ENCODE measurements around the gene GCNT3.
A peak's percentile ranks its signal among the peaks of the same experiment; 100 is the strongest.
"Not testable (repeated sequence)": the region's sequence is repeated elsewhere in the genome, so short reads cannot be mapped to it uniquely, and the experiment has no call there.

Gene GCNT3

DNA sequence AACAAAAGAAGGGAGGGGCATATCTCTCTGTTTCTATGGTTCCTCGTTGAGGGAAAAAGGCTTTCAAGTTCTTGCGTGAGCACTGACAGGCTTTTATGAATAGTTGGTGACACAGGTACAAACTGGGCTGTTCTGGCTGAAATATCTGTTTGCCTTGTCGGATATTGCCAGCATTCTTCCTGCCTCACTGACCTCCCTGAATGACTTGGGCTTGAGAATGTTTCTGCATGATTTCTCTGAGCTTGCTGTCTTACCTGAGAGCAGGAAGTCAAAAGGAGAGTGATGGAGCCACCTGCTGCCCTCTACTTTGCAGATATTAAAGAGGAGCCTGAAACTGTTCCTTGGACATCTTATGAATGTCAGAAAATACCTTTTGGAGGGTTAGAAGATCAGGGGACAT is 4.8 kb downstream of the GCNT3 start:
- Histone ChIP-seq H3K27me3 (ENCODE audit: insufficient read depth, insufficient read length) (no peaks in the 10 kb centered on the region), H3K9ac (ENCODE audit: insufficient read length, low read depth) (no peak overlapping the region), H3K9me3 (ENCODE audit: insufficient read depth, low read length) (no peaks in the 10 kb centered on the region), H3K4me3 (ENCODE audit: insufficient read length, low read depth) (no peak overlapping the region), H3K36me3 (ENCODE audit: insufficient read depth, insufficient read length, low read length) (no peaks in the 10 kb centered on the region), H3K4me1 (ENCODE audit: insufficient read depth, insufficient read length) (no peaks in the 10 kb centered on the region)
- no peak for TF ChIP-seq ZNF274 (IDR thresholded peaks at IDR 0.05; ENCODE audit: low read depth, low read length)
- no peak for TF ChIP-seq SUZ12 (IDR thresholded peaks at IDR 0.05; ENCODE audit: extremely low read depth, insufficient read depth, insufficient read length)
- DNase-seq (ENCODE audit: low read depth, low spot score) = no peak

- no peak for DNase-seq (ENCODE audit: low read depth, low spot score)
- Histone ChIP-seq H3K9me3 (ENCODE audit: insufficient read depth, low read length) (no peaks in the 10 kb centered on the region), H3K9ac (ENCODE audit: insufficient read length, low read depth) (no peak overlapping the region), H3K4me1 (ENCODE audit: insufficient read depth, insufficient read length) (no peaks in the 10 kb centered on the region), H3K27me3 (ENCODE audit: insufficient read depth, insufficient read length) (no peaks in the 10 kb centered on the region), H3K36me3 (ENCODE audit: insufficient read depth, insufficient read length, low read length) (no peaks in the 10 kb centered on the region), H3K4me3 (ENCODE audit: insufficient read length, low read depth) (no peak overlapping the region)
- TF ChIP-seq YY1 (IDR thresholded peaks at IDR 0.05; ENCODE audit: insufficient read depth, insufficient read length) = no peak
- TF ChIP-seq ZNF274 (IDR thresholded peaks at IDR 0.05; ENCODE audit: low read depth, low read length) = no peak
- TF ChIP-seq SUZ12 (IDR thresholded peaks at IDR 0.05; ENCODE audit: extremely low read depth, insufficient read depth, insufficient read length) = no peak
These were observed 6.8 kb downstream of the GCNT3 start for GRCh38 chr15:59618406-59618805.

GRCh38 chr15:59622289-59622688 is 10.7 kb downstream of the GCNT3 start:
- TF ChIP-seq YY1 (IDR thresholded peaks at IDR 0.05; ENCODE audit: insufficient read depth, insufficient read length) (no peak), ZNF274 (IDR thresholded peaks at IDR 0.05; ENCODE audit: low read depth, low read length) (no peak), SUZ12 (IDR thresholded peaks at IDR 0.05; ENCODE audit: extremely low read depth, insufficient read depth, insufficient read length) (no peak)
- H3K4me3 ChIP-seq (ENCODE audit: insufficient read length, low read depth) = no peak overlapping the region
- peak; percentile 40 for DNase-seq (ENCODE audit: low read depth, low spot score)

DNA sequence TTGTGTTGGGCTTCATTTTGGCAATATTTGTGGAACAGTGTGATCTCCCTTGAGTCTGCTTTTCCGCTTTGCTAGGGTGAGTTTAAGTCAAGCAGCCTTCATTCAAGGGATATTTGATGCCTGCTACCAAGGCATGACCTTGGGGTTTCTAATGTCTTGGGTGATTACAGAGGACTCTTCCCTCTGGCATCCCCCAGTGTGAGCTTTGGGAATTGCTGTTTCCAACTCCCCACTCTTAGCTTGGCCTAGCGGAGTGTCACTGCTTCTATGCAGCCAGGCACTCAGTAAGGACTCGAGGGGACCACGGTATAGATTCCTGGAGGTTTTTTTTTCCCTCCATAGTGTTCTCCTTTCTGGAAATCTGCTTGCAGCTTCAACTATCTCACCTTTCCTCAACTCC is 21.1 kb downstream of the GCNT3 start:
- H3K4me1 ChIP-seq (ENCODE audit: insufficient read depth, insufficient read length) = no peaks in the 10 kb centered on the region
- peak; percentile 58 for DNase-seq (ENCODE audit: low read depth, low spot score)
- peaks cover 14% of the 10 kb centered on the region for H3K36me3 ChIP-seq (ENCODE audit: insufficient read depth, insufficient read length, low read length)
- H3K27me3 ChIP-seq (ENCODE audit: insufficient read depth, insufficient read length) = no peaks in the 10 kb centered on the region
- no peak overlapping the region for H3K4me3 ChIP-seq (ENCODE audit: insufficient read length, low read depth)
- no peaks in the 10 kb centered on the region for H3K9me3 ChIP-seq (ENCODE audit: insufficient read depth, low read length)
- TF ChIP-seq ZNF274 (IDR thresholded peaks at IDR 0.05; ENCODE audit: low read depth, low read length) (no peak), YY1 (IDR thresholded peaks at IDR 0.05; ENCODE audit: insufficient read depth, insufficient read length) (no peak), SUZ12 (IDR thresholded peaks at IDR 0.05; ENCODE audit: extremely low read depth, insufficient read depth, insufficient read length) (no peak)
- H3K9ac ChIP-seq (ENCODE audit: insufficient read length, low read depth) = no peak overlapping the region

More at GRCh38 chr15:59622289-59622688, 10.7 kb downstream of the GCNT3 start:
- Histone ChIP-seq H3K9me3 (ENCODE audit: insufficient read depth, low read length) (no peaks in the 10 kb centered on the region), H3K4me1 (ENCODE audit: insufficient read depth, insufficient read length) (no peaks in the 10 kb centered on the region), H3K27me3 (ENCODE audit: insufficient read depth, insufficient read length) (peaks cover 5% of the 10 kb centered on the region), H3K9ac (ENCODE audit: insufficient read length, low read depth) (no peak overlapping the region), H3K36me3 (ENCODE audit: insufficient read depth, insufficient read length, low read length) (no peaks in the 10 kb centered on the region)

DNA sequence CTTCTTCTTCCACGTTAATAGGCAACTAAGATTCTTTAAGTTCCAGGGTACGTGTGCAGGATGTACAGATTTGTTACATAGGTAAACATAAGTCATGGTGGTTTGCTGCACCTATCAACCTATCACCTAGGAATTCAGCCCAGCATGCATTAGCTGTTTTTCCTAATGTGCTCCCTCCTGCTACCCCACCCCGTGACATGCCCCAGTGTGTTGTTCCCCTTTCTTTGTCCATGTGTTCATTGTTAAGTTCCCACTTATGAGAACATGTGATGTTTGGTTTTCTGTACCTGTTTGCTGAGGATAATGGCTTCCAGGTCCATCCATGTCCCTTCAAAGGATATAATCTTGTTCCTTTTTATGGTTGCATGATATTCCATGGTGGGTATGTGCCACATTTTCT is 24.6 kb downstream of the GCNT3 start:
- Histone ChIP-seq H3K36me3 (ENCODE audit: insufficient read depth, insufficient read length, low read length) (peaks cover 44% of the 10 kb centered on the region), H3K4me3 (ENCODE audit: insufficient read length, low read depth) (no peak overlapping the region), H3K9me3 (ENCODE audit: insufficient read depth, low read length) (no peaks in the 10 kb centered on the region), H3K4me1 (ENCODE audit: insufficient read depth, insufficient read length) (no peaks in the 10 kb centered on the region), H3K27me3 (ENCODE audit: insufficient read depth, insufficient read length) (no peaks in the 10 kb centered on the region), H3K9ac (ENCODE audit: insufficient read length, low read depth) (no peak overlapping the region)
- no peak for DNase-seq (ENCODE audit: low read depth, low spot score)
- TF ChIP-seq SUZ12 (IDR thresholded peaks at IDR 0.05; ENCODE audit: extremely low read depth, insufficient read depth, insufficient read length) (no peak), ZNF274 (IDR thresholded peaks at IDR 0.05; ENCODE audit: low read depth, low read length) (no peak), YY1 (IDR thresholded peaks at IDR 0.05; ENCODE audit: insufficient read depth, insufficient read length) (no peak)

DNA sequence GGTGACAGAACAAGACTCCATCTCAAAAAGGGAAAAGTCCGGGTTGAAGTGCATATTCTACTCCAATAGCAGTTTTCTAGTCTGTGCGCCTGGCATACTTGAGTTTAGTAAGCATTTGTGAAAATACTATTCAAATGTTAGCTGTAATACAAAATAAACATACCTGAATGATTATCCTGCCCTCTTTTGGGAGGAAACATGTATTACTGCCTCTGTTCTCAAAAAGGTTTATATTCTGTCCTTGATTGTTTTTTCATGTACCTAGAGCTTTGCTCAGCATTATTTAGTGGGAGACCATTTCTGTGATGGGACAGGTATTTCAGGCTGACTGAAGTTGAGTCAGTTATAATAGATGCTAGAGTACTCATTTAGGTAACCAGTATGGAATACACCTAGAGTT is 25.9 kb downstream of the GCNT3 start:
- not testable (repeated sequence) for H3K4me1 ChIP-seq (ENCODE audit: insufficient read depth, insufficient read length); DNase-seq (ENCODE audit: low read depth, low spot score); H3K9ac ChIP-seq (ENCODE audit: insufficient read length, low read depth); H3K4me3 ChIP-seq (ENCODE audit: insufficient read length, low read depth); H3K9me3 ChIP-seq (ENCODE audit: insufficient read depth, low read length); H3K27me3 ChIP-seq (ENCODE audit: insufficient read depth, insufficient read length)
- H3K36me3 ChIP-seq (ENCODE audit: insufficient read depth, insufficient read length, low read length) = peaks cover 57% of the 10 kb centered on the region

GRCh38 chr15:59642351-59642750 is 30.8 kb downstream of the GCNT3 start:
- no peak for DNase-seq (ENCODE audit: low read depth, low spot score)
- Histone ChIP-seq H3K4me3 (ENCODE audit: insufficient read length, low read depth) (no peak overlapping the region), H3K9me3 (ENCODE audit: insufficient read depth, low read length) (no peaks in the 10 kb centered on the region), H3K4me1 (ENCODE audit: insufficient read depth, insufficient read length) (no peaks in the 10 kb centered on the region), H3K36me3 (ENCODE audit: insufficient read depth, insufficient read length, low read length) (peaks cover 85% of the 10 kb centered on the region), H3K9ac (ENCODE audit: insufficient read length, low read depth) (no peak overlapping the region), H3K27me3 (ENCODE audit: insufficient read depth, insufficient read length) (no peaks in the 10 kb centered on the region)
- TF ChIP-seq YY1 (IDR thresholded peaks at IDR 0.05; ENCODE audit: insufficient read depth, insufficient read length) (no peak), SUZ12 (IDR thresholded peaks at IDR 0.05; ENCODE audit: extremely low read depth, insufficient read depth, insufficient read length) (no peak), ZNF274 (IDR thresholded peaks at IDR 0.05; ENCODE audit: low read depth, low read length) (no peak)

DNA sequence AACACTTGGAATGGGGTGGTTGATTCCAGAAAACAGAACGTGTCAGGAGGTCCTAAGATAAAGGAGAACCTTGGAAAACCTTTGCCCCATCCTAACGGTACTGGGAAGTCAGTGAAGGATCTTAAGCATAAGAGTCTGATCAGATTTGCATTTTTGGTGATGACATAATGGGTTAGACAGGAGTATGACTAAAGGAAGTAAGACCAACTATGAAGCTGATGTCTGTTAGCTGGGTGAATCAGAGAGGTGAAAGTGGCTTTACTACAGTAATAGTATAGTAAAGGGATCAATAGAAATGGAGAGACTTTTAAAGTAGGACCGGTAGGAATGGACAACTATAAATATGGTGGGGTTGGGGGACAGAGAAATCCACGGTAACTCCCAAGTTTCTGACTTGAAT is 33.2 kb downstream of the GCNT3 start:
- Histone ChIP-seq H3K27me3 (ENCODE audit: insufficient read depth, insufficient read length) (no peaks in the 10 kb centered on the region), H3K36me3 (ENCODE audit: insufficient read depth, insufficient read length, low read length) (peaks cover 82% of the 10 kb centered on the region), H3K4me1 (ENCODE audit: insufficient read depth, insufficient read length) (no peaks in the 10 kb centered on the region), H3K4me3 (ENCODE audit: insufficient read length, low read depth) (no peak overlapping the region), H3K9me3 (ENCODE audit: insufficient read depth, low read length) (no peaks in the 10 kb centered on the region), H3K9ac (ENCODE audit: insufficient read length, low read depth) (no peak overlapping the region)
- no peak for TF ChIP-seq SUZ12 (IDR thresholded peaks at IDR 0.05; ENCODE audit: extremely low read depth, insufficient read depth, insufficient read length)
- no peak for TF ChIP-seq YY1 (IDR thresholded peaks at IDR 0.05; ENCODE audit: insufficient read depth, insufficient read length)
- no peak for TF ChIP-seq ZNF274 (IDR thresholded peaks at IDR 0.05; ENCODE audit: low read depth, low read length)
- no peak for DNase-seq (ENCODE audit: low read depth, low spot score)

DNA sequence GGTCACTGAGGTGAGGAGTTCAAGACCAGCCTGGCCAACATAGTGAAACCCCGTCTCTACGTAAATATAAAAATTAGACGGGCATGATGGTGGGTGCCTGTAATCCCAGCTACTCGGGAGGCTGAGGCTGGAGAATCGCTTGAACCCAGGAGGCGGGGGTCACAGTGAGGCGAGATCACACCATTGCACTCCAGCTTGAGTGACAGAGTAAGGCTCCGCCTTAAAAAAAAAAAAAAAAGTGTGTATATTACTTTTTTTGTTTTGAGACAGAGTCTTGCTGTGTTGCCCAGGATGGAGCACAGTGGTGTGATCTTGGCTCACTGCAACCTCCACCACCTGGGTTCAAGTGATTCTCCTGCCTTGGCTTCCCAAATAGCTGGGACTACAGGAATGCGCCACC is 34.2 kb downstream of the GCNT3 start:
- H3K27me3 ChIP-seq (ENCODE audit: insufficient read depth, insufficient read length); H3K4me1 ChIP-seq (ENCODE audit: insufficient read depth, insufficient read length); DNase-seq (ENCODE audit: low read depth, low spot score); H3K9ac ChIP-seq (ENCODE audit: insufficient read length, low read depth); H3K9me3 ChIP-seq (ENCODE audit: insufficient read depth, low read length); H3K4me3 ChIP-seq (ENCODE audit: insufficient read length, low read depth): not testable (repeated sequence)
- H3K36me3 ChIP-seq (ENCODE audit: insufficient read depth, insufficient read length, low read length) = peaks cover 82% of the 10 kb centered on the region

All from NT2/D1 (cell line).